Panc1 (cell line): Measurements from ENCODE around the gene ZBTB14. TPM values are rescaled to one million over a fixed set of nuclear protein-coding genes. Genes with fewer than 3 reads are reported as not detected.

Experiments
- ATAC-seq: fragments of 200-7000 bp; cut with Tn5 transposase; 2 replicates; pipeline ENCODE4 v1.9.1; 2020; ENCODE audit warnings: mild to moderate bottlenecking, moderate library complexity
- BruUV-seq: library from RNA; stranded (reverse); fragments of 400-500 nt; replicated peaks from 2 replicates; lab custom pipeline; 2021; lab: Mats Ljungman, UMichigan
- CTCF ChIA-PET: fragments of 300-600 bp; sonication (Branson Sonifier 250); formaldehyde crosslinking; loops from one replicate; lab custom pipeline; 2022; ENCODE audit warnings: antibody characterized with exemption; lab: Charles Lee
- POLR2A ChIA-PET: fragments of 300-600 bp; sonication (Branson Sonifier 250); formaldehyde crosslinking; loops from one replicate; lab custom pipeline; 2022; ENCODE audit warnings: antibody characterized with exemption; lab: Charles Lee
- DNase-seq: peaks from one replicate; pipeline ENCODE4 v3.0.0-alpha.2; 2010; ENCODE audit warnings: low read depth, low spot score
- H3K27ac ChIP-seq: 2 replicates; pipeline ENCODE4 v1.5.1; 2011; ENCODE audit warnings: mild to moderate bottlenecking, low read length, inconsistent platforms
- H3K27me3 ChIP-seq: fragments of 200-500 bp; sonication (Bioruptor generic); 2 replicates; pipeline ENCODE4 v1.6.0; 2014; ENCODE audit warnings: low read length, inconsistent platforms; ENCODE audit not compliant: control insufficient read depth, insufficient read depth
- H3K36me3 ChIP-seq: fragments of 200-500 bp; sonication (Bioruptor generic); 2 replicates; pipeline ENCODE4 v1.5.1; 2014; ENCODE audit warnings: inconsistent platforms, mild to moderate bottlenecking, low read length, moderate library complexity; ENCODE audit not compliant: control insufficient read depth, insufficient read depth
- H3K4me1 ChIP-seq: 2 replicates; pipeline ENCODE4 v1.5.1; 2011; ENCODE audit warnings: inconsistent platforms, mild to moderate bottlenecking, low read length, moderate library complexity; ENCODE audit not compliant: control insufficient read depth, insufficient read depth
- H3K4me3 ChIP-seq, 2 experiments: 2 replicates each; pipeline ENCODE4 v1.5.1; 2011 to 2012; ENCODE audit warnings: low read depth in 2 of 2, low read length in 2 of 2, mild to moderate bottlenecking in 2 of 2, inconsistent platforms in 1 of 2, moderate library complexity in 1 of 2
- H3K9me3 ChIP-seq: fragments of 200-500 bp; sonication (Bioruptor generic); 2 replicates; pipeline ENCODE4 v1.5.1; 2014; ENCODE audit warnings: low read depth, mild to moderate bottlenecking, inconsistent platforms, low read length, moderate library complexity; ENCODE audit not compliant: control insufficient read depth, insufficient read depth
- CTCF ChIP-seq: fragments of 450-650 bp; IDR thresholded peaks from 2 replicates; pipeline ENCODE4 v1.5.1; 2017; ENCODE audit warnings: mild to moderate bottlenecking
- POLR2AphosphoS5 ChIP-seq: IDR thresholded peaks from 2 replicates; pipeline ENCODE4 v1.6.1; 2012; ENCODE audit warnings: mild to moderate bottlenecking, low read depth, low read length, moderate library complexity
- REST ChIP-seq, 2 experiments: IDR thresholded peaks; 2 replicates each; pipeline ENCODE4 v1.6.1; 2011 to 2012; ENCODE audit warnings: low read depth in 2 of 2, control low read depth in 1 of 2, low read length in 1 of 2, mild to moderate bottlenecking in 1 of 2, moderate library complexity in 1 of 2; ENCODE audit not compliant: insufficient read depth in 1 of 2
- SIN3A ChIP-seq: IDR thresholded peaks from 2 replicates; pipeline ENCODE4 v1.6.1; 2012; ENCODE audit warnings: low read depth, mild to moderate bottlenecking, low read length, moderate library complexity, borderline replicate concordance; ENCODE audit not compliant: insufficient read depth
- TCF7L2 ChIP-seq: IDR thresholded peaks from 2 replicates; pipeline ENCODE4 v1.6.1; 2011; ENCODE audit warnings: mild to moderate bottlenecking, low read depth, low read length, inconsistent platforms
- in situ Hi-C: cut with HindIII; loops from 2 replicates; pipeline ENCODE4 v1.10.0; 2016; ENCODE audit warnings: low sequenced_read_pairs, low pct_unique_long_range_greater_than_20kb
- intact Hi-C: fragments of 100-400 bp; cut with micrococcal nuclease; formaldehyde crosslinking; loops from one replicate; pipeline ENCODE4 v1.10.0; 2022; ENCODE audit not compliant: unreplicated experiment
- total RNA-seq: library from RNA; stranded (reverse); gene quantifications from one replicate; pipeline ENCODE4 v1.2.1, GENCODE V29; 2021; ENCODE audit not compliant: unreplicated experiment

ZBTB14 gene
- total RNA-seq, 1 experiment from 2014 or later, result 12.6 TPM

- BruUV-seq, result no TSS peak
- ChIA-PET POLR2A (no interaction called here), CTCF (no interaction called here)
- DNase-seq, result no peak
- Histone ChIP-seq H3K9me3 (no peaks in the 10 kb centered on the region), H3K36me3 (no peaks in the 10 kb centered on the region), H3K4me3 (no peak overlapping the region), H3K27ac (no peak overlapping the region), H3K4me1 (no peaks in the 10 kb centered on the region), H3K27me3 (no peaks in the 10 kb centered on the region)
- intact Hi-C loops, result no loop called here
- ATAC-seq, result no peak
- in situ Hi-C loops, result no loop called here
- no peak for TF ChIP-seq CTCF
- TF ChIP-seq REST (IDR thresholded peaks at IDR 0.05; ENCODE audit: insufficient read depth in 1 of 2, low read depth in 2 of 2, low read length in 1 of 2), result no peak
- TF ChIP-seq TCF7L2, result no peak
- no peak for TF ChIP-seq POLR2AphosphoS5
- TF ChIP-seq SIN3A, result no peak
Observed at GRCh38 chr18:5282770-5283169, 12.8 kb downstream of the ZBTB14 start.

- ChIA-PET CTCF (no interaction called here), POLR2A (no interaction called here)
- Histone ChIP-seq H3K36me3 (no peaks in the 10 kb centered on the region), H3K27me3 (no peaks in the 10 kb centered on the region), H3K4me1 (no peaks in the 10 kb centered on the region), H3K27ac (no peak overlapping the region), H3K9me3 (no peaks in the 10 kb centered on the region), H3K4me3 (no peak overlapping the region)
- DNase-seq (no peak), ATAC-seq (no peak)
- no TSS peak for BruUV-seq
- intact Hi-C loops, result no loop called here
- in situ Hi-C loops, result no loop called here
- TF ChIP-seq REST (IDR thresholded peaks at IDR 0.05; ENCODE audit: insufficient read depth in 1 of 2, low read depth in 2 of 2, low read length in 1 of 2), result no peak
- TF ChIP-seq TCF7L2, result no peak
- TF ChIP-seq CTCF, result no peak
- TF ChIP-seq POLR2AphosphoS5, result no peak
Observed at GRCh38 chr18:5276947-5277346, 18.6 kb downstream of the ZBTB14 start.
